ENCODE measurements around the gene POLH. TPM values are rescaled to one million over a fixed set of nuclear protein-coding genes. Genes with fewer than 3 reads are reported as not detected.

Gene POLH
- polyA plus RNA-seq, 1 of the 3 experiments (the other 2 are of a cell fraction) = 11.5 TPM

- Histone ChIP-seq H3K27me3 (ENCODE audit: insufficient read depth) (no peaks in the 10 kb centered on the region), H3K9ac (peak overlapping the region; percentile 83), H4K20me1 (ENCODE audit: insufficient read depth) (0 out of 2 replicates have a peak, but pooled peaks cover 6% of the 10 kb centered on the region), H3K27ac (ENCODE audit: low read depth in 2 of 2, low read length in 1 of 2) (peak overlapping the region; percentile 52 to 83; a peak in 3 of 4 replicates), H3K9me2 (no peaks in the 10 kb centered on the region), H3K4me3 (ENCODE audit: low read depth in 2 of 2, low read length in 1 of 2) (peak overlapping the region; percentile 70 to 79), H3K9me3 (no peaks in the 10 kb centered on the region), H3K79me2 (ENCODE audit: insufficient read depth) (peaks cover 56% of the 10 kb centered on the region), H3K36me3 (replicated peaks in 1 of 2; ENCODE audit: control insufficient read depth in 1 of 2, insufficient read depth in 2 of 2, low read length in 1 of 2) (peaks cover 20 to 41% of the 10 kb centered on the region in 2 experiments), H3K4me2 (peak overlapping the region; percentile 87), H3K4me1 (ENCODE audit: control insufficient read depth in 1 of 2, insufficient read depth in 2 of 2, low read depth in 1 of 2, low read length in 1 of 2) (peaks cover 24 to 26% of the 10 kb centered on the region in 2 experiments; a peak in 3 of 4 replicates), H2AFZ (ENCODE audit: low read depth) (peak overlapping the region; percentile 92; the same call in 1 of the 2 replicates), H3F3A (replicated peaks; ENCODE audit: insufficient read depth) (peaks cover 5% of the 10 kb centered on the region)
- CTCF ChIA-PET = interaction anchor here (1.5 to 1.9 kb wide), 3 partner anchors 13 to 32 kb away, joined by 5 to 11 read pairs (median 6); no protein-coding TSS in a partner anchor
- POLR2A ChIA-PET = interaction anchor here (0.6 to 1.8 kb wide), 4 partner anchors 9 to 31 kb away, joined by 3 to 6 read pairs (median 3); partner anchors contain the start of gene RSPH9
- no peak for TF ChIP-seq JUND (IDR thresholded peaks at IDR 0.05)
- no peak for TF ChIP-seq SIN3A (IDR thresholded peaks at IDR 0.05; ENCODE audit: borderline replicate concordance, low read depth, low read length)
- TF ChIP-seq FOXM1 (IDR thresholded peaks at IDR 0.05; ENCODE audit: low read depth) = no peak
- no peak for TF ChIP-seq USF2 (IDR thresholded peaks at IDR 0.05; ENCODE audit: borderline replicate concordance, low read depth, low read length)
- no peak for TF ChIP-seq NFIC (IDR thresholded peaks at IDR 0.05; ENCODE audit: borderline replicate concordance)
- TF ChIP-seq MXI1 (IDR thresholded peaks at IDR 0.05; ENCODE audit: low read depth, low read length) = no peak
- no peak for TF ChIP-seq MEF2A (IDR thresholded peaks at IDR 0.05; ENCODE audit: borderline replicate concordance, low read depth)
- no peak for TF ChIP-seq FOSL2 (IDR thresholded peaks at IDR 0.05; ENCODE audit: borderline replicate concordance, low read depth)
- TF ChIP-seq USF1 (IDR thresholded peaks at IDR 0.05; ENCODE audit: borderline replicate concordance, low read depth) = no peak
- TF ChIP-seq EP300 (IDR thresholded peaks at IDR 0.05; ENCODE audit: borderline replicate concordance in 1 of 2, low read depth in 1 of 2, low read length in 1 of 2) = no peak
- no peak for TF ChIP-seq POLR2AphosphoS5 (IDR thresholded peaks at IDR 0.05; ENCODE audit: low read depth, low read length)
- no peak for TF ChIP-seq TCF12 (IDR thresholded peaks at IDR 0.05)
- DNase-seq = no peak
- WGBS (ENCODE audit: low lambda C conversion rate) = 22% methylated on average over 7 of the region's 7 CpGs
These were observed 60.3 kb downstream of the POLH start for GRCh38 chr6:43636308-43636659.

- Histone ChIP-seq H3K4me3 (ENCODE audit: low read depth in 2 of 2, low read length in 1 of 2) (no peak overlapping the region), H3K9ac (no peak overlapping the region), H3K9me3 (no peaks in the 10 kb centered on the region), H3K36me3 (replicated peaks in 1 of 2; ENCODE audit: control insufficient read depth in 1 of 2, insufficient read depth in 2 of 2, low read length in 1 of 2) (peaks cover 22 to 52% of the 10 kb centered on the region in 2 experiments), H3K4me2 (no peak overlapping the region), H3K27me3 (ENCODE audit: insufficient read depth) (no peaks in the 10 kb centered on the region), H3K4me1 (ENCODE audit: control insufficient read depth in 1 of 2, insufficient read depth in 2 of 2, low read depth in 1 of 2, low read length in 1 of 2) (peaks cover 24% of the 10 kb centered on the region in 2 experiments; a peak in 3 of 4 replicates), H3K79me2 (ENCODE audit: insufficient read depth) (peaks cover 58% of the 10 kb centered on the region), H3F3A (replicated peaks; ENCODE audit: insufficient read depth) (peaks cover 5% of the 10 kb centered on the region), H3K27ac (ENCODE audit: low read depth in 2 of 2, low read length in 1 of 2) (peak overlapping the region; percentile 22 to 81; a peak in 3 of 4 replicates), H3K9me2 (no peaks in the 10 kb centered on the region), H2AFZ (ENCODE audit: low read depth) (no peak overlapping the region), H4K20me1 (ENCODE audit: insufficient read depth) (0 out of 2 replicates have a peak, but pooled peaks cover 9% of the 10 kb centered on the region)
- ChIA-PET CTCF (interaction anchor here (1.0 kb wide), 1 partner anchor 28 kb away, joined by 6 read pairs; no protein-coding TSS in a partner anchor), POLR2A (interaction anchor here (1.1 to 1.6 kb wide), 2 partner anchors 10 to 11 kb away, joined by 3 to 5 read pairs; partner anchors contain the start of gene GTPBP2)
- DNase-seq = peak; percentile 72
- TF ChIP-seq GATA2 (CRISPR knock-in tag; IDR thresholded peaks at IDR 0.05) (peak; percentile 77), SMC3 (IDR thresholded peaks at IDR 0.05; ENCODE audit: low read depth, low read length) (no peak), FOXJ3 (CRISPR knock-in tag; IDR thresholded peaks at IDR 0.05) (peak; percentile 63; the same call in 1 of the 2 replicates), EP300 (IDR thresholded peaks at IDR 0.05; ENCODE audit: borderline replicate concordance in 1 of 2, low read depth in 1 of 2, low read length in 1 of 2) (peak in 1 of 2 experiments; percentile 44; a peak in 1 of 4 replicates), MXI1 (IDR thresholded peaks at IDR 0.05; ENCODE audit: low read depth, low read length) (peak; percentile 83), RFX5 (IDR thresholded peaks at IDR 0.05; ENCODE audit: low read length) (no peak; the same call in 1 of the 2 replicates), TEAD4 (IDR thresholded peaks at IDR 0.05; ENCODE audit: borderline replicate concordance, insufficient read depth) (no peak), GABPA (IDR thresholded peaks at IDR 0.05; ENCODE audit: low read depth) (no peak), USF2 (IDR thresholded peaks at IDR 0.05; ENCODE audit: borderline replicate concordance, low read depth, low read length) (no peak), REST (IDR thresholded peaks at IDR 0.05; ENCODE audit: low read depth, low read length) (no peak)
- WGBS (ENCODE audit: low lambda C conversion rate) = 93% methylated on average over 15 of the region's 21 CpGs
These were observed 64.2 kb downstream of the POLH start for GRCh38 chr6:43639984-43640800.

All from SK-N-SH (cell line).